ENCODE results near the gene ARHGAP9.

The ARHGAP9 gene

DNA sequence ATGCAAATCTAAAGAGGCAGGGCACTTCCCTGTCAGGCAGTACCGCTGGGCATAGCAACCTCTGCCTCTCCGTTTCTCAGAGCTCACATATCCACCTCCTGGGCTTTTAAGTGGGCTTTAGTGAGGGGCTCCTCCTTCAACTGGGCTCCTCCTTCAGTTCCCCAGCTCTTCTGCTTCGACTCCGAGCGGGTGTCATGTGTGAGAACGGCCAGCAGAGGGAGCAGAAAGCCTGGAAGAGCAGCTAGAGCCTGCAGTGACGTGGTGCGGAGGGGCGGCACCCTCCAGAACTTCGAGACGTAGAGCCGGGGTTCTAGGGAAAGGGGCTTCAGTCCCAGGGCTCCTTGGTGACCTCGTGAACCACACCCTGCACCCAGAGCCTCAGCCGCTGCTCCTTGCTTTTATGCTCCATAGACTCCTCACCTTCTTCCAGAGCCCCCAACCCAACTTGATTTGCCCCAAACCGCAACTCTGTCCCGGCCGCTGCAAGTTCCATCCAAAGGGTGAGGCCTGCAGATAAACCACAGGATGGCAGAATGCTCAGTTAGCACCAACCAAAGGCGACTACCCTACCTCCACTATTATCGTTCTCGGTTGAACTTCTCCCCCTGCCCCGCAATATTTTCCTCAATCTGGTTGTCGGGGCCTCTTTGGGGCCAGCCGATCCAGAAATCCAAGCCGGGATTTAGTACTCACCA is 20.5 kb downstream of the ARHGAP9 start:
- peak overlapping the region; percentile 89 for H3K4me2 ChIP-seq (ENCODE audit: low read depth, low read length, poor library complexity, severe bottlenecking)
- H3K27me3 ChIP-seq (ENCODE audit: low read length): no peaks in the 10 kb centered on the region
- TF ChIP-seq EZH2phosphoT487 (conservative IDR thresholded peaks at IDR 0.05; ENCODE audit: low read length): no peak
- TF ChIP-seq, protein P1, sequence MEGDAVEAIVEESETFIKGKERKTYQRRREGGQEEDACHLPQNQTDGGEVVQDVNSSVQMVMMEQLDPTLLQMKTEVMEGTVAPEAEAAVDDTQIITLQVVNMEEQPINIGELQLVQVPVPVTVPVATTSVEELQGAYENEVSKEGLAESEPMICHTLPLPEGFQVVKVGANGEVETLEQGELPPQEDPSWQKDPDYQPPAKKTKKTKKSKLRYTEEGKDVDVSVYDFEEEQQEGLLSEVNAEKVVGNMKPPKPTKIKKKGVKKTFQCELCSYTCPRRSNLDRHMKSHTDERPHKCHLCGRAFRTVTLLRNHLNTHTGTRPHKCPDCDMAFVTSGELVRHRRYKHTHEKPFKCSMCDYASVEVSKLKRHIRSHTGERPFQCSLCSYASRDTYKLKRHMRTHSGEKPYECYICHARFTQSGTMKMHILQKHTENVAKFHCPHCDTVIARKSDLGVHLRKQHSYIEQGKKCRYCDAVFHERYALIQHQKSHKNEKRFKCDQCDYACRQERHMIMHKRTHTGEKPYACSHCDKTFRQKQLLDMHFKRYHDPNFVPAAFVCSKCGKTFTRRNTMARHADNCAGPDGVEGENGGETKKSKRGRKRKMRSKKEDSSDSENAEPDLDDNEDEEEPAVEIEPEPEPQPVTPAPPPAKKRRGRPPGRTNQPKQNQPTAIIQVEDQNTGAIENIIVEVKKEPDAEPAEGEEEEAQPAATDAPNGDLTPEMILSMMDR (IDR thresholded peaks at IDR 0.05; ENCODE audit: insufficient read depth, low read length, poor library complexity, severe bottlenecking): peak; percentile 89
- peak overlapping the region; percentile 96 for H3K4me3 ChIP-seq (ENCODE audit: insufficient read depth, low read length, poor library complexity, severe bottlenecking)
- no peaks in the 10 kb centered on the region; the same call in 1 of the 2 replicates for H3K79me2 ChIP-seq (ENCODE audit: insufficient read depth, low read length)
- no peaks in the 10 kb centered on the region for H3K9me2 ChIP-seq (replicated peaks; ENCODE audit: insufficient read depth, low read length)
- H3F3A ChIP-seq (ENCODE audit: insufficient read depth): peaks cover 14% of the 10 kb centered on the region
- H4K20me1 ChIP-seq (ENCODE audit: low read depth, low read length): no peaks in the 10 kb centered on the region
- H3K9ac ChIP-seq (ENCODE audit: low read length): peak overlapping the region; percentile 59
- no peaks in the 10 kb centered on the region for H3K36me3 ChIP-seq (ENCODE audit: low read length)
- no peaks in the 10 kb centered on the region for H3K9me3 ChIP-seq (ENCODE audit: insufficient read depth, low read length)
- peak overlapping the region; percentile 92 for H2AFZ ChIP-seq (ENCODE audit: low read depth, low read length, severe bottlenecking)
- H3K27ac ChIP-seq (ENCODE audit: low read depth, low read length): peak overlapping the region; percentile 75

DNA sequence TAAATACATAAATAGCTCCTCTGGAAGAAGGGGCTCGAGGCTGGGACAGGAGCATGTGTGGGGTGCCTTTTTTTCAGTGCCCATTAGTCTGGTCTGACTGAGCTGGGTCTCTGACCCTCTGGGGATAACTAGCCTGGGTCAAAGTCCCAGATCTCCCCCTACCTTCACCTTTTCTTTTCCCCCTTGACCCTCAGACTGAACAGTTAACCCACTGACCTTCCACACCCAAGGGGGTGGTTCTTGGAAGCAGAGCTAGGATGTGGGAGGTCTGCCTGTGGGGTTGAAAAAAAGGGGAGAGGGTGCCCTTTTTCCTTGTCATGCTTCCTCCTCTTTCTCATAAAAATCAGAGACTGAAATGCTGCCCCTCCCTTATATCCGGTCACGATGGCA is 21.0 kb downstream of the ARHGAP9 start:
- no peaks in the 10 kb centered on the region for H3K9me2 ChIP-seq (replicated peaks; ENCODE audit: insufficient read depth, low read length)
- peak overlapping the region; percentile 89 for H3K4me2 ChIP-seq (ENCODE audit: low read depth, low read length, poor library complexity, severe bottlenecking)
- H3K9ac ChIP-seq (ENCODE audit: low read length): peak overlapping the region; percentile 59
- H3K9me3 ChIP-seq (ENCODE audit: insufficient read depth, low read length): no peaks in the 10 kb centered on the region
- H3K4me3 ChIP-seq (ENCODE audit: insufficient read depth, low read length, poor library complexity, severe bottlenecking): peak overlapping the region; percentile 96
- peak overlapping the region; percentile 75 for H3K27ac ChIP-seq (ENCODE audit: low read depth, low read length)
- H3K79me2 ChIP-seq (ENCODE audit: insufficient read depth, low read length): no peaks in the 10 kb centered on the region; the same call in 1 of the 2 replicates
- H3K36me3 ChIP-seq (ENCODE audit: low read length): no peaks in the 10 kb centered on the region
- no peak for TF ChIP-seq EZH2phosphoT487 (conservative IDR thresholded peaks at IDR 0.05; ENCODE audit: low read length)
- TF ChIP-seq, protein P1 (IDR thresholded peaks at IDR 0.05; ENCODE audit: insufficient read depth, low read length, poor library complexity, severe bottlenecking): no peak
- H3F3A ChIP-seq (ENCODE audit: insufficient read depth): peaks cover 14% of the 10 kb centered on the region
- no peaks in the 10 kb centered on the region for H3K27me3 ChIP-seq (ENCODE audit: low read length)
- H2AFZ ChIP-seq (ENCODE audit: low read depth, low read length, severe bottlenecking): peak overlapping the region; percentile 92
- no peaks in the 10 kb centered on the region for H4K20me1 ChIP-seq (ENCODE audit: low read depth, low read length)

GRCh38 chr12:57456737-57457490 is 22.8 kb downstream of the ARHGAP9 start:
- TF ChIP-seq, protein P1 (IDR thresholded peaks at IDR 0.05; ENCODE audit: insufficient read depth, low read length, poor library complexity, severe bottlenecking): no peak
- no peak for TF ChIP-seq EZH2phosphoT487 (conservative IDR thresholded peaks at IDR 0.05; ENCODE audit: low read length)
- H3F3A ChIP-seq (ENCODE audit: insufficient read depth): peaks cover 14% of the 10 kb centered on the region
- no peak overlapping the region for H3K4me3 ChIP-seq (ENCODE audit: insufficient read depth, low read length, poor library complexity, severe bottlenecking)
- H3K4me2 ChIP-seq (ENCODE audit: low read depth, low read length, poor library complexity, severe bottlenecking): no peak overlapping the region
- no peak overlapping the region for H3K9ac ChIP-seq (ENCODE audit: low read length)
- no peak overlapping the region for H2AFZ ChIP-seq (ENCODE audit: low read depth, low read length, severe bottlenecking)
- H3K79me2 ChIP-seq (ENCODE audit: insufficient read depth, low read length): no peaks in the 10 kb centered on the region; the same call in 1 of the 2 replicates
- H3K9me2 ChIP-seq (replicated peaks; ENCODE audit: insufficient read depth, low read length): no peaks in the 10 kb centered on the region
- H3K9me3 ChIP-seq (ENCODE audit: insufficient read depth, low read length): no peaks in the 10 kb centered on the region
- H3K27ac ChIP-seq (ENCODE audit: low read depth, low read length): no peak overlapping the region
- no peaks in the 10 kb centered on the region for H3K36me3 ChIP-seq (ENCODE audit: low read length)
- H3K27me3 ChIP-seq (ENCODE audit: low read length): no peaks in the 10 kb centered on the region
- no peaks in the 10 kb centered on the region for H4K20me1 ChIP-seq (ENCODE audit: low read depth, low read length)

All from SU-DHL-6 (cell line).